ENCODE results near the gene PPIL1. TPM values are rescaled to one million over a fixed set of nuclear protein-coding genes. Genes with fewer than 3 reads are reported as not detected.

The PPIL1 gene
- total RNA-seq, 3 donors from 2014 or later, result 4.5 to 24.7 (median 19.7) TPM

- Histone ChIP-seq H3K27me3 (no peaks in the 10 kb centered on the region), H3K9me3 (no peaks in the 10 kb centered on the region), H3K4me1 (peaks cover 0 to 10% of the 10 kb centered on the region in 2 donors), H3K4me3 (no peak overlapping the region), H3K36me3 (no peaks in the 10 kb centered on the region), H3K27ac (no peak overlapping the region)
- DNase-seq (ENCODE audit: low spot score in 2 of 2), result no peak
- TF ChIP-seq POLR2A (IDR thresholded peaks at IDR 0.05) (no peak), POLR2AphosphoS5 (IDR thresholded peaks at IDR 0.05) (no peak), CTCF (IDR thresholded peaks at IDR 0.05) (no peak)
- intact Hi-C loops (cut with DNase I; ENCODE audit: low total_unique reads), result loop anchor here (10.0 kb wide), 1 partner anchor 126 kb away; no protein-coding TSS in a partner anchor
Observed at GRCh38 chr6:36888654-36889481, 14.3 kb upstream of the PPIL1 start.

- TF ChIP-seq CTCF (IDR thresholded peaks at IDR 0.05) (no peak), POLR2AphosphoS5 (IDR thresholded peaks at IDR 0.05) (no peak), POLR2A (IDR thresholded peaks at IDR 0.05) (no peak)
- no peak for DNase-seq (ENCODE audit: low spot score in 2 of 2)
- Histone ChIP-seq H3K27me3 (no peaks in the 10 kb centered on the region), H3K36me3 (no peaks in the 10 kb centered on the region), H3K4me3 (no peak overlapping the region), H3K9me3 (no peaks in the 10 kb centered on the region), H3K4me1 (peaks cover 0 to 10% of the 10 kb centered on the region in 2 donors), H3K27ac (no peak overlapping the region)
- intact Hi-C loops (cut with DNase I; ENCODE audit: low total_unique reads), result loop anchor here (10.0 kb wide), 1 partner anchor 127 kb away; no protein-coding TSS in a partner anchor
Observed at GRCh38 chr6:36888115-36888643, 13.6 kb upstream of the PPIL1 start.

GRCh38 chr6:36886950-36887618 is 12.5 kb upstream of the PPIL1 start:
- Histone ChIP-seq H3K27me3 (no peaks in the 10 kb centered on the region), H3K4me1 (peaks cover 0 to 10% of the 10 kb centered on the region in 2 donors), H3K36me3 (no peaks in the 10 kb centered on the region), H3K9me3 (no peaks in the 10 kb centered on the region), H3K27ac (peak overlapping the region in 1 of 2 donors; percentile 94), H3K4me3 (peak overlapping the region in 2 of 3 donors; percentile 73 to 74)
- TF ChIP-seq CTCF (IDR thresholded peaks at IDR 0.05) (no peak), POLR2AphosphoS5 (IDR thresholded peaks at IDR 0.05) (no peak), POLR2A (IDR thresholded peaks at IDR 0.05) (no peak)
- intact Hi-C loops (cut with DNase I; ENCODE audit: low total_unique reads), result loop anchor here (10.0 kb wide), 1 partner anchor 128 kb away; no protein-coding TSS in a partner anchor
- DNase-seq (ENCODE audit: low spot score in 2 of 2), result no peak

GRCh38 chr6:36885461-36886401 is 11.1 kb upstream of the PPIL1 start, which contains the start of gene C6orf89:
Gene C6orf89 (plus strand): TSS chr6:36885952. CDS start chr6:36899445, 13,493 bp downstream.
- intact Hi-C loops (cut with DNase I; ENCODE audit: low total_unique reads), result loop anchor here (10.0 kb wide), 1 partner anchor 129 kb away; no protein-coding TSS in a partner anchor
- H3K36me3 ChIP-seq, result no peaks in the 10 kb centered on the region
- DNase-seq (ENCODE audit: low spot score in 2 of 2), result peak; percentile 97 to 98
- H3K4me3 ChIP-seq, result peak within 1 kb of the TSS; percentile 73 to 74 (median 73)
- TF ChIP-seq POLR2AphosphoS5 (IDR thresholded peaks at IDR 0.05) (peak; percentile 92 to 95 (median 93)), POLR2A (IDR thresholded peaks at IDR 0.05) (no peak), CTCF (IDR thresholded peaks at IDR 0.05) (peak; percentile 84 to 97 (median 92))
- peak within 1 kb of the TSS; percentile 92 to 94 for H3K27ac ChIP-seq
- H3K9me3 ChIP-seq, result no peaks in the 10 kb centered on the region
- peaks cover 0 to 10% of the 10 kb centered on the region in 2 donors for H3K4me1 ChIP-seq
- no peaks in the 10 kb centered on the region for H3K27me3 ChIP-seq
